ENCODE data around the gene LRP5.
"Not testable (repeated sequence)": the region's sequence is repeated elsewhere in the genome, so short reads cannot be mapped to it uniquely, and the experiment has no call there.

LRP5 gene

GRCh38 chr11:68398995-68399851 is 86.8 kb downstream of the LRP5 start:
- no peak for DNase-seq

GRCh38 chr11:68399916-68400315 is 87.5 kb downstream of the LRP5 start:
- no peak for DNase-seq

DNA sequence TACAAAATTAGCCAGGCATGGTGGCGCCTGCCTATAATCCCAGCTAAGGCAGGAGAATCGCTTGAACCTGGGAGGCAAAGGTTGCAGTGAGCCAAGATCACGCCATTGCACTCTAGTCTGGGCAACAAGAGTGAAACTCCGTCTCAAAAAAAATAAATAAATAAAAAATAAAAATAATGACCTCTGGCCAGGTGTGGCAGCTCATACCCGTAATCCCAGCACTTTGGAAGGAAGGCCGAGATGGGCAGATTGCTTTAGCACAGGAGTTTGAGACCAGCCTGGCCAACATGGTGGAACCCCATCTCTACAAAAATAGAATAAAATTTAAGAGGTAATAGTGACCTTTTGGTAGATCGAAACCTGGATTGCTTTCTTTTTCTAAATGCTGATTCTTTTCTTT is 88.2 kb downstream of the LRP5 start:
- not testable (repeated sequence) for DNase-seq

DNA sequence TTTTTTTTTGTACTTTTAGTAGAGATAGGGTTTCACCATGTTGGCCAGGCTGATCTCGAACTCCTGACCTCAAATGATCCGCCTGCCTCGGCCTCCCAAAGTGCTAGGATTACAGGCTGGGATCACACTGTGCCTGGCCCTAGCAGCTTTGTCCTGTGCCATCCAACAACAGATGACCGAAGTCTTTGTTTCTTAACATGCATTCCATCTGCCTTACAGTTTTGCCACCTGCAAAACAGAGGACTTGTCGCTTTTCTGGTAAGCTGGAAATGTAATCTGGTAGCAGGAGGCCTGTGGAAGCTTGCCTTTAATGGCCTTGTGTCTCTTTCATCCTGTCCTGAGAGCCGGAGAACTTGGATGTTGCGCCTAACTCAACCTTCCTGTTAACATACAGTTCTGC is 89.5 kb downstream of the LRP5 start:
- DNase-seq = no peak

- DNase-seq = no peak
Observed at GRCh38 chr11:68402355-68403031, 90.1 kb downstream of the LRP5 start.

GRCh38 chr11:68403424-68403823 is 91.0 kb downstream of the LRP5 start:
- no peak for DNase-seq

GRCh38 chr11:68403831-68404230 is 91.4 kb downstream of the LRP5 start:
- no peak for DNase-seq

DNA sequence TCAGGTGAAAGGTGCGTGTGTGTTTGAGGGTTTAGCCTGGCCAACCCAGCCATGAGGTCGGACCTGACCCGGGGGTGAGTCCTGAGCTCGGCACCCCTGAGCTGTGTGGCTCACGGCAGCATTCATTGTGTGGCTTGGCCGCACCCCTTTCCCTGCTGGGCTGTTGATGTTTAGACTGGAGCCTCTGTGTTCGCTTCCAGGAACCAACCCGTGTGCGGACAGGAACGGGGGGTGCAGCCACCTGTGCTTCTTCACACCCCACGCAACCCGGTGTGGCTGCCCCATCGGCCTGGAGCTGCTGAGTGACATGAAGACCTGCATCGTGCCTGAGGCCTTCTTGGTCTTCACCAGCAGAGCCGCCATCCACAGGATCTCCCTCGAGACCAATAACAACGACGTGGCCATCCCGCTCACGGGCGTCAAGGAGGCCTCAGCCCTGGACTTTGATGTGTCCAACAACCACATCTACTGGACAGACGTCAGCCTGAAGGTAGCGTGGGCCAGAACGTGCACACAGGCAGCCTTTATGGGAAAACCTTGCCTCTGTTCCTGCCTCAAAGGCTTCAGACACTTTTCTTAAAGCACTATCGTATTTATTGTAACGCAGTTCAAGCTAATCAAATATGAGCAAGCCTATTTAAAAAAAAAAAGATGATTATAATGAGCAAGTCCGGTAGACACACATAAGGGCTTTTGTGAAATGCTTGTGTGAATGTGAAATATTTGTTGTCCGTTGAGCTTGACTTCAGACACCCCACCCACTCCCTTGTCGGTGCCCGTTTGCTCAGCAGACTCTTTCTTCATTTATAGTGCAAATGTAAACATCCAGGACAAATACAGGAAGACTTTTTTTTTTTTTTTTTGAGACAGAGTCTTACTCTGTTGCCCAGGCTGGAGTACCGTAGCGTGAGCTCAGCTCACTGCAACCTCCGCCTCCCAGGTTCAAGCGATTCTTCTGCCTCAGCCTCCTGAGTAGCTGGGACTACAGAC is 94.2 kb downstream of the LRP5 start:
- DNase-seq = no peak

- DNase-seq = no peak
Observed at GRCh38 chr11:68408512-68408911, 96.1 kb downstream of the LRP5 start.

DNA sequence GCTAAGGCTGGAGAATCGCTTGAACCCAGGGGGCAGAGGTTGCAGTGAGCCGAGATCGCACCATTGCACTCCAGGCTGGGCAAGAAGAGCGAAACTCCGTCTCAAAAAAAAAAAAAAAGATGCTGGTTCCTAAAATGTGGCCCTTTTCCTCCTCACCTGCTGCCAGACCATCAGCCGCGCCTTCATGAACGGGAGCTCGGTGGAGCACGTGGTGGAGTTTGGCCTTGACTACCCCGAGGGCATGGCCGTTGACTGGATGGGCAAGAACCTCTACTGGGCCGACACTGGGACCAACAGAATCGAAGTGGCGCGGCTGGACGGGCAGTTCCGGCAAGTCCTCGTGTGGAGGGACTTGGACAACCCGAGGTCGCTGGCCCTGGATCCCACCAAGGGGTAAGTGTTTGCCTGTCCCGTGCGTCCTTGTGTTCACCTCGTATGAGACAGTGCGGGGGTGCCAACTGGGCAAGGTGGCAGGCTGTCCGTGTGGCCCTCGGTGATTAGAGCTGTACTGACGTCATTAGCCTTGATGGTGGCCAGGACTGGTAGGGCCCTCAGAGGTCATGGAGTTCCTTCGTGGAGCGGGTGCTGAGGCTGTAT is 97.5 kb downstream of the LRP5 start:
- no peak for DNase-seq

GRCh38 chr11:68411501-68411991 is 99.2 kb downstream of the LRP5 start:
- DNase-seq = no peak

DNA sequence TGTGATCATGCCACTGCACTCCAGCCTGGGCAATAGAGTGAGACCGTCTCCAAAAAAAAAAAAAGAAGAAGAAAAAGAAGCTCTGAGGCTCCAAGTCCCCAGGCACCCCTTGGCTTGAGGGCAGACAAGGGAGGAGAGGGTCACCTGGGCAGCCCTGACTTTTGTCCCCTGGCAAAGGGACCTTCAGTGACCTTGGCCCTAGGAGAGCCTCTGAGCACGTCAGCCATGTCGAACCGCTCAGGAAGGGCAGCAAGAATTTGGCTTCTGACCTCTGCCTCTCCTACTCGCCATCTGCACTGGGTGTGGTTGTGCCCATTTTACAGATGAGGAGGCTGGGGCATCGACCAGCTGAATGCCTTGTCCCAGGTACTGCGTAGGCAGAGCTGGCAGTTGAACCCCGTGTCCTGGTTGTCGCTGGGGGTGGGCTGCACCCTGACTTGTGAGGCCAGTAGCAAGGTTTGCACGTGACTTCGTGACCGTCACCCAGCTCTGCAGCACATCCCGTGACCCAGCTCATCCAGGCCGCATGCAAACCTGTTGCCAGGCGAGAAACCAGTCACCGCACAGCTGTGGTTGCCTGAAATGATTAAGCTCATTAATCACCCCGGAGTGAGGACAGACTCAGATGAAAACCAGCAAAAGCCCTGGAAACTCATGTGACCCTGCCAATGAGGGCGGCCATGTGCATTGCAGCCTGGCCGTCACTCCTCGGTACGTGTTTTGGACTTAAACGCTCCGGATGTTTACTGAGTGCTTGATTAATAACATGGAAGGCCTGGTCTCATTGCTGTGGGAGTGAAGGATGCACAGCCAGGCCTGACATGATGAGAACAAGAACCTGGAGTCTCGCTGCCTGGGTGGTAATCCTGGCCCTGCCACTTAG is 100.4 kb downstream of the LRP5 start:
- DNase-seq = no peak

GRCh38 chr11:68413591-68413999 is 101.2 kb downstream of the LRP5 start:
- DNase-seq = no peak

GRCh38 chr11:68414496-68415221 is 102.3 kb downstream of the LRP5 start:
- no peak for DNase-seq

DNA sequence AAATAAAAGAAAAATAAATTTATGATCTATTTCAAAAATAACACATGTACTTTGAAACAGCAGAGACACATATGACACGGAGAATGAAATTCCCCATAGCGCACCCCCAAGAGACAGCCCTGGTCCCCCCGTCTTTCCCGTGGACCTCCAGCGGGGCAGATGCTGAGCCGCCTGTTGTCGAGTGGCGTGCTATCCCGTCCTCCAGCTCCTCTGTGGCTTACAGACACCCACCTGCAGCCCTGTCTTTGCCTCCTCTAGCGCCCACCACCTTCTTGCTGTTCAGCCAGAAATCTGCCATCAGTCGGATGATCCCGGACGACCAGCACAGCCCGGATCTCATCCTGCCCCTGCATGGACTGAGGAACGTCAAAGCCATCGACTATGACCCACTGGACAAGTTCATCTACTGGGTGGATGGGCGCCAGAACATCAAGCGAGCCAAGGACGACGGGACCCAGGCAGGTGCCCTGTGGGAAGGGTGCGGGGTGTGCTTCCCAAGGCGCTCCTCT is 103.7 kb downstream of the LRP5 start:
- DNase-seq = no peak

DNA sequence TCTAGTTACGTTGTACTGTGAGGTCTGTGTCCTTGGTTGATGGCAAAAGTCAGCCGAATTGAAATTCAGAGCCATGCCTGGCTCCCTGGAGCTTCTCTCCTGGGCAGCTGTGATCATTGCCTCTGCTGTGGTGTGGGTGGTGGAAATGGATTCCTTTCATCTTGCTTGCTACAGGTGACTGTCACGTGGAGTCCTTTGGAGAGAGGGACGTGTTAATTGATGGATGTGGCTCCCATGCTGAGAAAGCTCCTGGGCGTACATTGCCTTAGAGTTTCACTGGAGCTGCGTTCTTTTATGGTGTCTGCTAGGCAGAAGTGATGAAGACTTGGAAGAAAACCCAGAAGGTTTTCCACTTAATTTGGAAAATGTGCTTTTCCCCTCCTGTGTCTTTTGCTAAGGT is 106.3 kb downstream of the LRP5 start:
- DNase-seq = no peak

GRCh38 chr11:68420171-68420570 is 107.8 kb downstream of the LRP5 start:
- no peak for DNase-seq

DNA sequence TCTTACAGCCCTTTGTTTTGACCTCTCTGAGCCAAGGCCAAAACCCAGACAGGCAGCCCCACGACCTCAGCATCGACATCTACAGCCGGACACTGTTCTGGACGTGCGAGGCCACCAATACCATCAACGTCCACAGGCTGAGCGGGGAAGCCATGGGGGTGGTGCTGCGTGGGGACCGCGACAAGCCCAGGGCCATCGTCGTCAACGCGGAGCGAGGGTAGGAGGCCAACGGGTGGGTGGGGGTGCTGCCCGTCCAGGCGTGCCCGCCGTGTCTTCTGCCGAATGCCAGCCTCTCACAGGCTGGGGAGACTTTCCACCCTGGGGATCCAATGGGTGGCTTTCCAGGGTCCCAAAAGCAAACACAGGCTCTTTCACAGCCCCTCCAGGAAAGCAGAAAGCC is 111.1 kb downstream of the LRP5 start:
- DNase-seq = no peak

- DNase-seq = no peak
Observed at GRCh38 chr11:68424101-68424632, 111.8 kb downstream of the LRP5 start.
